HG03108 (cell line): ENCODE results near the gene ZNF397.

Source experiments
- ATAC-seq: cut with Tn5 transposase; IDR thresholded peaks from one replicate; pipeline ENCODE4 v1.9.1; 2021; ENCODE audit warnings: moderate library complexity; ENCODE audit not compliant: unreplicated experiment

Gene ZNF397

DNA sequence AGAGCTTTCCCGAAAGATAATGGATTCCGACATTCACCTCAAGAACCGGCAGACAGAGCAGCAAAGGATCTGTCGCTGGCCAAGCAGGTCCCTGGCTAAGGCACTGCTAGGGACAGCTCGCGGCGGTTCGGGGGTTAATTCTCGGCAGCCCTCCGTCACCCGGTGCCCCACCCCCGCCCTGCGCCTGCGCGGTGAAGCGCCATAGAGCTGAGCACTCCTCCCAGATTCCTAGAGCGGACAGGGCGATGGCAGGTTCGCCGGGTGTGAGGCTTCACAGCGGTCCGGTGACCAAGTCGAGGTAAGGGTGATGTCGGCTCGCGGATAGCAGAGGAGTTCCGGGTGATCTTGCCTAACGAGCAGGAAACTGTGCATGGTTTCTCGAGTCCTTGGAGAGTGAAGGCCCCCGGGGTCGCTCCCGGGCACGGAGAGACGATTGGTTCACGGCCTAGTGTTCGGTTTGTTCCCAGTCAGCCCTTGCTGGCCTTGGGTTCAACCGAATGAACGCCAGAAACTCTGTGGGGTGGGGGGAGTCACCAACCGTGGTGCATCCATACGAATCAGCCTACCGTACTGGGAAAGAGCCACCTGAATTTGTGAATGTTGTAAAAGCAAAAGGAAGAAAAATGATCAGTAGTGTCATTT lies 49.4 kb downstream of the ZNF397 start, which contains the start of gene ZSCAN30:
ZSCAN30 (minus strand) TSS at position 136 of the 642 bp plus-strand sequence. CDS start 25,877 bp downstream, outside the sequence.
- ATAC-seq: peak; percentile 90

DNA sequence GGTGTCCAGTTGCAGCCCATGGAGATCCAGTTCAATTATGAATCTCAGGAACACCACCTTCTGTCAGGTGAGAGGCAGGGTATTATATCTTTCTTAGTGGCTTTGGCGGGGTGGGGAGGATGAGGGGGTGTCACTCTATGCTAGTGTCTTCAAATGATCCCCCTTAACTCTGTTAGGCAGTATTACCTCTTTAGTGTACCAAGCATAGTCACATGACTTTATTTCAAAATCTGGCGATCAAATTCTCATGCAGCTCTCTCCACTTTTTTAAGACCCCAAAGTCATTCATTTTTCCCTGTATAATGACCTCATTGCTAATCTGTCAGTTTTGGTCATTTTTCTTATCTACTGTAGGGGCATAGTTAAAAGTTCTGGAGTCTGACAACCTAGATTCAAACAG lies 50.3 kb downstream of the ZNF397 start:
- no peak for ATAC-seq

DNA sequence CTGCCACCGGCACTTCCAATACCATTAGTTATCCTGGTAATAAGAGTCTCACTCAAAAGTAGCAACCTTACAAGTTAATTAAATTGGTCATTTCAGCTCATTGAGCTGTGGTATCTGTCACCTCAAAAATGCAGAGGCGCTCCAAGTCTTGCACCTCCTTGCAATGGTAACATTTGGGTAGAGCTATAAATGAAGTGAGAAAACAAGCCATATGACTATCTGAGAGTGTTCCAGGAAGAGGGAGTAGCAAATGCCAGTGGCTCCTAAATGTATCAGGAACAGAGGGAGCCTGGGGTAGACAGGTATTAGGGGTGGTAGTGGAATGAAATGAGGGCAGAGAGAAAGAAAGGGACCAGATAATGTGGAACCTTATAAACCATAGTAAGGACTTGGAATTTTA lies 55.2 kb downstream of the ZNF397 start:
- ATAC-seq: no peak

DNA sequence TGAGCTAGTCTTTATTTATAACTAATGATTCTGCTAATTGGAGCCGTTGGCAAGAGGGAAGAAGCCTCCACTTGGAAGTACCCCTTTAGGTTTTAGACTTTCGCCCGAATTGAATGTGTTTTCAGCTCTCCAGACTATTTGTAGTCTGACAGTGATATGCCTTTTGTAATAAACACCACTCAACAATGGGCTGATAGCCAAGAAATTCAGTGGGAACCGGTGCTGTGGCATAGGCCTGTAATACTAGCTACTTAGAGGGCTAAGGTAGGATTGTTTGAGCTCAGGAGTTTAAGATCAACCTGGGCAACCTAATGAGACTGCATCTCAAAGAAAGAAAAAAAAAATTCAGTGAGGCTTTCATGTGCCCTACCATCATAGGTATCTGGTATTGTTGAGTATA lies 62.8 kb downstream of the ZNF397 start:
- ATAC-seq: no peak

DNA sequence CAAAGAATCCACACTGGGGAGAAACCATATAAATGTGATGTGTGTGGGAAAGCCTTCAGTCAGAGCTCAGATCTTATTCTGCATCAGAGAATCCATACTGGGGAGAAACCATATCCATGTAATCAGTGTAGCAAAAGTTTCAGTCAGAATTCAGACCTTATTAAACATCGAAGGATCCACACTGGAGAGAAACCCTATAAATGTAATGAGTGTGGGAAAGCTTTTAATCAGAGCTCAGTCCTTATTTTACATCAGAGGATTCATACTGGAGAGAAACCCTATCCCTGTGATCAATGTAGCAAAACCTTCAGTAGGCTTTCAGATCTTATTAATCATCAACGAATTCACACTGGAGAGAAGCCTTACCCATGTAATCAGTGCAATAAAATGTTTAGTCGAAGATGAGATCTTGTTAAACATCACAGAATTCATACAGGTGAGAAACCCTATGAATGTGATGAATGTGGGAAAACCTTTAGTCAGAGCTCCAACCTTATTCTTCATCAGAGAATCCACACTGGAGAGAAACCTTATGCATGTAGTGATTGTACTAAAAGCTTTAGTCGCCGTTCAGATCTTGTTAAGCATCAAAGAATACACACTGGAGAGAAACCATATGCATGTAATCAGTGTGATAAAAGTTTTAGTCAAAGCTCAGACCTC lies 65.9 kb downstream of the ZNF397 start:
- ATAC-seq: no peak
